Loucy (cell line): ENCODE data around the gene PLEKHA5.

Experiments
- H2AFZ ChIP-seq: fragments of 200-600 bp; sonication (generic); 2 replicates; pipeline ENCODE4 v1.6.0; 2016; ENCODE audit warnings: antibody characterized with exemption, mild to moderate bottlenecking, low read length, moderate library complexity
- H3F3A ChIP-seq: fragments of 200-600 bp; 2 replicates; pipeline ENCODE4 v1.6.0; 2016; ENCODE audit warnings: antibody characterized with exemption, low read depth, mild to moderate bottlenecking
- H3K27me3 ChIP-seq: fragments of 200-600 bp; sonication (generic); 2 replicates; pipeline ENCODE4 v1.6.1; 2014; ENCODE audit warnings: low read length, mild to moderate bottlenecking; ENCODE audit not compliant: insufficient read depth, poor library complexity, severe bottlenecking
- H3K36me3 ChIP-seq: fragments of 200-600 bp; sonication (generic); 2 replicates; pipeline ENCODE4 v1.6.1; 2016; ENCODE audit warnings: low read length; ENCODE audit not compliant: insufficient read depth
- H3K4me1 ChIP-seq: fragments of 200-600 bp; sonication (generic); 2 replicates; pipeline ENCODE4 v1.5.1; 2014; ENCODE audit warnings: low read length, mild to moderate bottlenecking; ENCODE audit not compliant: insufficient read depth, poor library complexity, severe bottlenecking
- H3K4me2 ChIP-seq: fragments of 200-600 bp; sonication (generic); 2 replicates; pipeline ENCODE4 v1.6.0; 2014; ENCODE audit warnings: antibody characterized with exemption, low read length, low read depth, mild to moderate bottlenecking; ENCODE audit not compliant: poor library complexity, severe bottlenecking
- H3K4me3 ChIP-seq: fragments of 200-600 bp; sonication (generic); 2 replicates; pipeline ENCODE4 v1.5.1; 2014; ENCODE audit warnings: low read length, mild to moderate bottlenecking, mixed read lengths; ENCODE audit not compliant: poor library complexity, severe bottlenecking
- H3K79me2 ChIP-seq: fragments of 200-600 bp; sonication (generic); 2 replicates; pipeline ENCODE4 v1.6.1; 2014; ENCODE audit warnings: low read length; ENCODE audit not compliant: insufficient read depth
- H3K9ac ChIP-seq: fragments of 200-600 bp; sonication (generic); 2 replicates; pipeline ENCODE4 v1.6.0; 2014; ENCODE audit warnings: mild to moderate bottlenecking, low read depth, low read length, moderate library complexity; ENCODE audit not compliant: poor library complexity, severe bottlenecking
- H3K9me2 ChIP-seq: fragments of 200-600 bp; sonication (generic); replicated peaks from 2 replicates; pipeline ENCODE4 v1.6.1; 2016; ENCODE audit warnings: low read depth, low read length, mixed read lengths
- H3K9me3 ChIP-seq: fragments of 200-600 bp; sonication (generic); 2 replicates; pipeline ENCODE4 v1.6.1; 2014; ENCODE audit warnings: mild to moderate bottlenecking, antibody characterized with exemption, low read length, low read depth; ENCODE audit not compliant: insufficient read depth
- H4K20me1 ChIP-seq: fragments of 200-600 bp; sonication (generic); 2 replicates; pipeline ENCODE4 v1.6.0; 2014; ENCODE audit warnings: antibody characterized with exemption, low read length, mild to moderate bottlenecking; ENCODE audit not compliant: insufficient read depth, poor library complexity, severe bottlenecking
- CTCF ChIP-seq: fragments of 200-600 bp; sonication (generic); conservative IDR thresholded peaks from 2 replicates; pipeline ENCODE4 v1.5.1; 2014; ENCODE audit warnings: mild to moderate bottlenecking, antibody characterized with exemption, low read length
- EZH2phosphoT487 ChIP-seq: fragments of 200-600 bp; IDR thresholded peaks from 2 replicates; pipeline ENCODE4 v1.6.1; 2018; ENCODE audit warnings: antibody characterized with exemption, mild to moderate bottlenecking, moderate library complexity, borderline replicate concordance

The PLEKHA5 gene

GRCh38 chr12:19382111-19382526 lies 252.6 kb downstream of the PLEKHA5 start:
- Histone ChIP-seq H3K4me3 (no peak overlapping the region), H2AFZ (no peak overlapping the region), H3K9me2 (no peaks in the 10 kb centered on the region), H3K9me3 (no peaks in the 10 kb centered on the region), H3K4me2 (no peak overlapping the region), H3F3A (no peaks in the 10 kb centered on the region), H3K27me3 (no peaks in the 10 kb centered on the region), H3K79me2 (no peaks in the 10 kb centered on the region), H3K36me3 (no peaks in the 10 kb centered on the region), H3K4me1 (no peaks in the 10 kb centered on the region), H3K9ac (no peak overlapping the region), H4K20me1 (no peaks in the 10 kb centered on the region)
- no peak for TF ChIP-seq EZH2phosphoT487
- TF ChIP-seq CTCF: no peak

- Histone ChIP-seq H3K36me3 (no peaks in the 10 kb centered on the region), H3K9ac (no peak overlapping the region)
Observed at GRCh38 chr12:19382563-19382962, 253.0 kb downstream of the PLEKHA5 start.

GRCh38 chr12:19387161-19387560 lies 257.6 kb downstream of the PLEKHA5 start:
- Histone ChIP-seq H3F3A (no peaks in the 10 kb centered on the region), H2AFZ (no peak overlapping the region), H3K79me2 (no peaks in the 10 kb centered on the region), H3K9ac (no peak overlapping the region), H3K9me3 (no peaks in the 10 kb centered on the region), H3K27me3 (no peaks in the 10 kb centered on the region), H3K4me3 (no peak overlapping the region), H3K4me2 (no peak overlapping the region), H3K36me3 (no peaks in the 10 kb centered on the region), H3K4me1 (no peaks in the 10 kb centered on the region), H4K20me1 (no peaks in the 10 kb centered on the region), H3K9me2 (no peaks in the 10 kb centered on the region)
- TF ChIP-seq CTCF: no peak
- no peak for TF ChIP-seq EZH2phosphoT487

More at GRCh38 chr12:19382563-19382962, 253.0 kb downstream of the PLEKHA5 start:
- no peaks in the 10 kb centered on the region for H3K9me2 ChIP-seq
- no peaks in the 10 kb centered on the region for H3K27me3 ChIP-seq
- no peaks in the 10 kb centered on the region for H3K79me2 ChIP-seq
- no peaks in the 10 kb centered on the region for H3F3A ChIP-seq
- H4K20me1 ChIP-seq: no peaks in the 10 kb centered on the region
- H2AFZ ChIP-seq: no peak overlapping the region
- TF ChIP-seq CTCF (no peak), EZH2phosphoT487 (no peak)
- no peak overlapping the region for H3K4me2 ChIP-seq
- H3K9me3 ChIP-seq: no peaks in the 10 kb centered on the region
- no peak overlapping the region for H3K4me3 ChIP-seq
- no peaks in the 10 kb centered on the region for H3K4me1 ChIP-seq
